NCI-H2107 treated with DMSO at 0.1 percent for 48 hours (cell line): ENCODE data around the gene PLPP2.

ENCODE experiments used
- DNase-seq: peaks from one replicate; lab custom pipeline; 2025; ENCODE audit not compliant: unreplicated experiment; lab: John Stamatoyannopoulos, UW

Gene PLPP2

DNA sequence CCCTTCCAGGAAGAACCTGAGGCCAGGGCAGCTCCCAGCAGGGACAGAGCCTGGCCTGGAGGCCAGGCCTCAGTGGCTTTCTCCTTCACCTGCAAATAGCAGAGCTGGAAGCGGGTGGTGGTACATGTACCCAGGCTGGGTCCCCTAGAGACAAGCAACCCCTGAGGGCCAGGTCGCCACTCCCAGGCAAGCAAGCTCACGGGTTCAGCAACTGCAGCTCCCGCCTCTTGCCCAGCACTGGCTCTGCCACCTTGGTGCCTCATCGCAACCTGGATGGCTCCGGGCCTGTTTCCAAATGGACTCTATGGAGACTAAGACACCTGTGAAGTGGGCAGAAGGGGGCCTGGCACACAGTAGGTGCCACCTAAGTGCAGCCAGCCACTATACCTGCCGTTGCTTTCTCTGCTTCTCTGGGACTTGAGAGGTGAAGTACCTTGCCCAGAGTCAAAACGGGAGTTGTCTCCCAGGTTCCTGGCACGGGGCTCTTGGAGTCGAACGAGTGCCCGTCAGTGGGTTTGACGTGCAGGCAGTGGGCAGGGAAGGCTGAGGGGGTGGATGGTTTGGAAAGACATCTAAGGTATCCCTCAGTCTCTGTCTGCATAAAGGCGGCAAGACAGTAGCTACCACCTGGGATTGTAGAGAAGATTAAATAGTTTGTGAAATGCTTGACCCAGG, 2.4 kb upstream of the PLPP2 start:
- DNase-seq: no peak

- DNase-seq: no peak
These were observed 1.7 kb upstream of the PLPP2 start for GRCh38 chr19:292951-293350.

DNA sequence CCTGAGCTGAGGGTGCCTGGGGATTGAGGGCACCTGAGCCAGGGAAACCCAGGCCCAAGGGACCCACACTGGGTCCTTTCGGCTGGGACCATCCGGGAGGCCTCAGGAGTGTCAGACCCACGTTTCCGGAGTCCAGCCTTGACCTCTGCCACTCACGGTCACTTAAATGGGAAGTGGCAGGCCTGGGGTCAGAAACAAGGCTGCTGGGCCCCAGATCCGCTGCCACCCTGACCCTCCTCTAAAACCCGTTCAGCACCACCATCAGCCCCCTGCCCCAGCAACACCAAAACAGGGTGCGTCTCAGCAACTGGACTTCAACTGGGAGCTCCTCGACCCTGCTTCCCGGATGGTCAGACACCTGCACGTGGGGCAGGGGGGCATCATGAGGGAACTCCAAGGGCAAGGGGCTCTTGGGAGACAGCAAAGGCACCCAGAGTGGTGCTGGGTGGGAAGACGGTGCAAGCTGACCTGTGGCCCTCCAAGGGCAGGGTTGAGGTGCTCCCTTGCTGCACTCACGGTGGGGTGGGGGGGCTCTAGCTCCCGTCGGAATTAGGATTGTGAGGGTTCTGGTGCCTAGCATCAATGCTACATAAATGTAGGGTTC, 1.2 kb upstream of the PLPP2 start:
- DNase-seq: no peak

GRCh38 chr19:291561-292280, 518 bp upstream of the PLPP2 start:
- DNase-seq: no peak

- peak; percentile 77 for DNase-seq
These were observed 714 bp downstream of the PLPP2 start for GRCh38 chr19:290372-291005.

GRCh38 chr19:289651-290371, 1.4 kb downstream of the PLPP2 start:
- DNase-seq: peak; percentile 77

DNA sequence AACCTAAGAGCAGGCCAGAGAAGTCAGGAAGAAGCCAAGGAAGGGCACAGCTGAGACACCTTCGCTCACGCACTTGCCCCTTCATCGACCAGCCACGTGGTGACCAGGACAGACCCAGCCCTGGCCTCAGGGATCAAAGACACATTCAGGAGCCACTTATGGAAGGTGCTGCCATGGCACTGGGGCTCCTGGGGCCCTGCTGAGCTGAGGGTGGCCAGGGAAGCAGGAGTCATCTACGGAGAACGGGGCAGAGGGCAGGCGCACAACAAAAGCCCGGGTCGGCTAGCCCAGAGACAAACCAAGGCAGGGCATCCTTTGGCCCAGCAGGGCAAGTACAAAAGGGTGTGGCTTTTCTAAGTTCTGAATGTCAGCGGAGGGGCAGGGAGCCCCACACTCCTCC, 2.3 kb downstream of the PLPP2 start:
- DNase-seq: no peak

DNA sequence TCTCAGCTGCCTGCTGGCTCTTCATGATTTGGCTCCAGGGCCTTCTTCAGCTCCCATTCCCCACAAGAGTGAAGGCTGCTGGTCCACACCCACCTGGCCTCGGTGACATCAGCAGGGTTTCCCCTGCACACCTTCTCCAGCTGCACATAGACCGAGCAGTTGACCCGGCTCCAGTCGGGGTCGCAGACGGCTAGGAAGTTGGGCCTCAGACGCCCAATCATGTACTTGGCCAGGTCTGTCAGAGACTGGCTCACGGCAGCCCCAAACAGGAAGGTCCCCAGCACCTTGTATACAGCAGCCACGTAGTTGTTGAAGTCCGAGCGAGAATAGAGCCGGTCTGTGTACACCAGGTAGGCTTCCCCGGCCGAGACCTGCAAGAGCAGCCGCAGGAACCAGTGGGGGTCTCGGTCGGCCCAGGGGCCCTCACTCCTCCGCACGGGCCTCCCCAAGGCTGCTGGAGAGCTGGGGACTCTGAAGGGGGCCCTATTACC, 3.8 kb downstream of the PLPP2 start:
- DNase-seq: no peak

GRCh38 chr19:283395-283794, 7.8 kb downstream of the PLPP2 start:
- DNase-seq: no peak

DNA sequence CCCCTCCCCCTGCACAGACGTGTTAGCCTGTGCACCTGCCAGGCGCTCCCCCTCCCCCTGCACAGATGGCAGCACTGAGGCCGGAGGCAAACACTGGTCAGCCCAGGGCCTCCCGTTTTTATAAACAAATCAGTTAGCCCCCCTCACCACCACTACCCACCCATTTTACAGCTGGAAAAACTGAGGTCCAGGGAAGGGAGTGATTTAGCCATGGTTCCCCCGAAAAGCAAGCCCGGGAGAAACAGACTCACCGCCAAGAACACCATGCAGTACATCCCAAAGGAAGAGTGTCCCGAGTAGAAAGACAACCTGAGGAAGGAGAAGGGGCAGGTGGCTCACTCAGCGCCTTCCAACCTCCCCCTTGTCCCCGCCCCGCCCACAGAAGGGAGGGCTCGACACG, 8.7 kb downstream of the PLPP2 start:
- DNase-seq: no peak

DNA sequence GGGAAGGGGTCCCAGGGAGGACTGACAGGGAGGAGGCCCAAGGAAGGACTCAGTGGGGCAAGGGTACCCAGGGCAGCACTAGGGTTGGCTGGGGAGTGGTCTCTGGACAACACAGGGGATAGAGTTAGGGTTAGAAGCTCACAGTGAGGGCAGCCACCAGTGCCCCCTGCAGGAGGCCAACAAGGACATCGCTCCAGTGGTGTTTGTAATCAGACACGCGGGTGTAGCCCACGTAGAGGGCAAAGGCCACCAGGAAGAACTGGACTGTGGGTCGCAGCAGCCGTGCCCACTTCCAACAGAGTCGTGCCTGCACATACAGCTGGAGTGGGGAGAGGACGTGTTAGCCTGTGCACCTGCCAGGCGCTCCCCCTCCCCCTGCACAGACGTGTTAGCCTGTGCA, 9.2 kb downstream of the PLPP2 start:
- no peak for DNase-seq

GRCh38 chr19:281156-281853, 9.9 kb downstream of the PLPP2 start:
- DNase-seq: no peak

- DNase-seq: peak; percentile 70
These were observed 10.6 kb downstream of the PLPP2 start for GRCh38 chr19:280541-281009.

DNA sequence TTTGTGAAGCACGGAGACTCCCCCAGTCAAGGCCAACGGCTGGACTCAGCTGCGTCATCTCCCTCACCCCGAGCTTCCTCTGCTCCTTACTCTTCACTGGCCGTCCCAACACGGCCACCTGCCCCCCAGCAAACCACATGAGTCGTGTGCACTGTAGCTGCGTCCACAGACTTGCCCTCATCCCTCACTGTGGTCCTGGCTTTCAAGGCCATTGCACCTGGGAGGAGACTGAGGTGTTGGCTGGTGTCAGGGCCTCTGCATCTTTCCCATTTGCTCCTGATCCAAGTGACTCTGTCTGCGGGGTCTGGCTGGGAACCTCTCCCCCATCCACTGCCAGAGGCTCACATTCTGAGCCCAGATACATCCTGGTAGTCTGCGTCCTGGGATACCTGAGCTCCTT, 11.5 kb downstream of the PLPP2 start:
- DNase-seq: no peak

GRCh38 chr19:279231-279630, 12.0 kb downstream of the PLPP2 start:
- DNase-seq: no peak

DNA sequence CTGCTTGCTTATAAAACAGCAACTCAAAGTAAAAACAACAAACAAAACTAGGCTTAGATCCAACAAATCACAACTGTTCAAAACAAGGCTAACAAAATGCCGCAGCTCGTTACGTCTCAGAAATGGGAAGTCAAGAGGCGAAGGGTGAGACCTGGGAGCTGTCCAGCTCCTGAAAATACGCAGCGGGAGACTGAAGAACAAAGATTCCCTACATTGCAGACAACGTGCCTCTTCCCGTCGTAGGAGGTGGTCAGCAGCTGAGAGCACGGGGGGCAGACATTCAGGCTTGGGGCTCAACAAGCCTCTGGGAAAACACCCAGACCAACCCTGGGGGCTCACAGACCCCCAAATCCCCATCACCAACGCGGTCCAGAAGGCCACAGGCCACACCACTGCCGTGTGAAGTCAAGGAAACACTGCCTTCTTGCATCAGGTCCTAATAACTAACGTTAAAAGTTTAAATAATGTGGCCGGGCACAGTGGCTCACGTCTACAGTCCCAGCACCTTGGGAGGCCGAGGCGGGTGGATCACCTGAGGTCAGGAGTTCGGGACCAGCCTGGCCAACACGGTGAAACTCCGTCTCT, 13.5 kb downstream of the PLPP2 start:
- no peak for DNase-seq

- no peak for DNase-seq
These were observed 14.1 kb downstream of the PLPP2 start for GRCh38 chr19:277131-277530.

- no peak for DNase-seq
These were observed 15.1 kb downstream of the PLPP2 start for GRCh38 chr19:275958-276646.

- DNase-seq: no peak
These were observed 16.2 kb downstream of the PLPP2 start for GRCh38 chr19:275000-275399.
